ENCODE data around the gene CHST15. TPM values are rescaled to one million over a fixed set of nuclear protein-coding genes. Genes with fewer than 3 reads are reported as not detected.

Gene CHST15
- total RNA-seq, 2 experiments from 2014 or later: not detected

GRCh38 chr10:124125305-124126116 is 32.1 kb upstream of the CHST15 start:
- ChIA-PET POLR2A (no interaction called here), CTCF (no interaction called here)

- ChIA-PET POLR2A (no interaction called here), CTCF (no interaction called here)
These were observed 31.4 kb upstream of the CHST15 start for GRCh38 chr10:124124769-124125161.

- ChIA-PET CTCF (no interaction called here), POLR2A (no interaction called here)
These were observed 30.8 kb upstream of the CHST15 start for GRCh38 chr10:124124123-124124768.

- ChIA-PET POLR2A (no interaction called here), CTCF (no interaction called here)
These were observed 29.8 kb upstream of the CHST15 start for GRCh38 chr10:124123156-124123555.

GRCh38 chr10:124122211-124122610 is 28.8 kb upstream of the CHST15 start:
- CTCF ChIA-PET: no interaction called here

GRCh38 chr10:124120410-124121061 is 27.1 kb upstream of the CHST15 start:
- CTCF ChIA-PET: no interaction called here
- POLR2A ChIA-PET: no interaction called here

More at GRCh38 chr10:124122211-124122610, 28.8 kb upstream of the CHST15 start:
- POLR2A ChIA-PET: no interaction called here

- CTCF ChIA-PET: no interaction called here
These were observed 26.5 kb upstream of the CHST15 start for GRCh38 chr10:124119946-124120345.

GRCh38 chr10:124119216-124119615 is 25.8 kb upstream of the CHST15 start:
- ChIA-PET CTCF (no interaction called here), POLR2A (no interaction called here)

More at GRCh38 chr10:124119946-124120345, 26.5 kb upstream of the CHST15 start:
- POLR2A ChIA-PET: no interaction called here

GRCh38 chr10:124117833-124118232 is 24.4 kb upstream of the CHST15 start:
- ChIA-PET POLR2A (no interaction called here), CTCF (no interaction called here)

- POLR2A ChIA-PET: no interaction called here
- CTCF ChIA-PET: no interaction called here
These were observed 24.1 kb upstream of the CHST15 start for GRCh38 chr10:124117511-124117785.

- ChIA-PET CTCF (no interaction called here), POLR2A (no interaction called here)
These were observed 23.5 kb upstream of the CHST15 start for GRCh38 chr10:124116771-124117510.

GRCh38 chr10:124114696-124115095 is 21.3 kb upstream of the CHST15 start:
- ChIA-PET POLR2A (no interaction called here), CTCF (no interaction called here)

GRCh38 chr10:124112891-124113580 is 19.6 kb upstream of the CHST15 start:
- ChIA-PET CTCF (no interaction called here), POLR2A (no interaction called here)

GRCh38 chr10:124110882-124111281 is 17.5 kb upstream of the CHST15 start:
- CTCF ChIA-PET: no interaction called here
- POLR2A ChIA-PET: no interaction called here

- CTCF ChIA-PET: no interaction called here
- POLR2A ChIA-PET: no interaction called here
These were observed 15.9 kb upstream of the CHST15 start for GRCh38 chr10:124109261-124109660.

GRCh38 chr10:124107072-124107471 is 13.7 kb upstream of the CHST15 start:
- ChIA-PET POLR2A (no interaction called here), CTCF (interaction anchor here (1.0 kb wide), 1 partner anchor 112 kb away, joined by 3 read pairs; no protein-coding TSS in a partner anchor)

- CTCF ChIA-PET: interaction anchor here (1.0 kb wide), 1 partner anchor 112 kb away, joined by 3 read pairs; no protein-coding TSS in a partner anchor
- POLR2A ChIA-PET: no interaction called here
These were observed 13.0 kb upstream of the CHST15 start for GRCh38 chr10:124106241-124106879.

- ChIA-PET CTCF (no interaction called here), POLR2A (no interaction called here)
These were observed 12.2 kb upstream of the CHST15 start for GRCh38 chr10:124105594-124105993.

- ChIA-PET CTCF (no interaction called here), POLR2A (no interaction called here)
These were observed 11.6 kb upstream of the CHST15 start for GRCh38 chr10:124105045-124105444.
